Measurements from ENCODE around the gene FHOD1. TPM values are rescaled to one million over a fixed set of nuclear protein-coding genes. Genes with fewer than 3 reads are reported as not detected.

The FHOD1 gene
- total and polyA plus RNA-seq, 2 of the 4 experiments (the other 2 are of a cell fraction) = 13.8 to 64.0 TPM

- H2BK20ac ChIP-seq (ENCODE audit: low read depth, low read length) = no peak overlapping the region
- ChIA-PET POLR2A (ENCODE audit: unreplicated experiment) (no interaction called here), CTCF (interaction anchor here (1.4 kb wide), 1 partner anchor 8 kb away, joined by 7 read pairs; no protein-coding TSS in a partner anchor)
- intact Hi-C loops (cut with micrococcal nuclease) = no loop called here
- no peak overlapping the region for H4K8ac ChIP-seq (ENCODE audit: low read depth in 2 of 2, low read length in 2 of 2)
- H3K27ac ChIP-seq (ENCODE audit: insufficient read depth, low read length) = no peak overlapping the region
- no peaks in the 10 kb centered on the region for H4K20me1 ChIP-seq (ENCODE audit: insufficient read depth, low read length)
- no peak overlapping the region for H2AFZ ChIP-seq (replicated peaks; ENCODE audit: low read length, poor library complexity)
- dilution Hi-C loops (cut with HindIII; ENCODE audit: low sequenced_read_pairs, unreplicated experiment) = no loop called here
- no peak overlapping the region for H2AK5ac ChIP-seq (ENCODE audit: low read depth, low read length)
- in situ Hi-C loops (cut with MboI; ENCODE audit: low sequenced_read_pairs) = loop anchor here (10.0 kb wide), 1 partner anchor 202 kb away; no protein-coding TSS in a partner anchor
- no peaks in the 10 kb centered on the region for H3K27me3 ChIP-seq (ENCODE audit: control insufficient read depth, insufficient read depth, low read length)
- no peak overlapping the region for H3K14ac ChIP-seq (replicated peaks; ENCODE audit: low read depth, low read length)
- H3K4me2 ChIP-seq (ENCODE audit: low read depth, low read length) = no peak overlapping the region
- BruUV-seq (replicated peaks) = no TSS peak
- no peaks in the 10 kb centered on the region for H3K9me3 ChIP-seq (ENCODE audit: control insufficient read depth, insufficient read depth, low read length)
- no peak for DNase-seq
- TF ChIP-seq MAFK (IDR thresholded peaks at IDR 0.05; ENCODE audit: low read depth, low read length) (no peak), NFE2L2 (IDR thresholded peaks at IDR 0.05; ENCODE audit: low read depth, low read length) (no peak), MXI1 (IDR thresholded peaks at IDR 0.05; ENCODE audit: borderline replicate concordance, low read depth, low read length) (no peak), POLR2A (IDR thresholded peaks at IDR 0.05; ENCODE audit: low read depth, low read length) (no peak)
- H3K79me1 ChIP-seq (ENCODE audit: low read depth in 1 of 2, low read length in 2 of 2) = peaks cover 0 to 19% of the 10 kb centered on the region in 2 experiments; a peak in 2 of 4 replicates
- H3K36me3 ChIP-seq (ENCODE audit: control insufficient read depth, insufficient read depth, low read length) = peaks cover 18% of the 10 kb centered on the region
- no peak overlapping the region for H3K56ac ChIP-seq (ENCODE audit: extremely low read depth, insufficient read depth, low read length)
- no peak overlapping the region for H3K9ac ChIP-seq (ENCODE audit: low read depth, low read length)
- H3K4me3 ChIP-seq (ENCODE audit: insufficient read depth, low read depth, low read length) = no peak overlapping the region
- ATAC-seq (ENCODE audit: low read depth) = no peak
- H3K9me1 ChIP-seq (ENCODE audit: insufficient read depth, low read length) = peaks cover 3% of the 10 kb centered on the region; the same call in 1 of the 2 replicates
- no peak overlapping the region for H2BK5ac ChIP-seq (ENCODE audit: low read depth, low read length, poor library complexity, severe bottlenecking)
- H2BK15ac ChIP-seq (ENCODE audit: low read depth, low read length) = no peak overlapping the region
- H4K91ac ChIP-seq (ENCODE audit: insufficient read depth, low read depth, low read length) = no peak overlapping the region
- H3K18ac ChIP-seq (ENCODE audit: low read depth, low read length) = no peak overlapping the region
- no peak overlapping the region for H4K5ac ChIP-seq (ENCODE audit: low read depth, low read length)
- no peak overlapping the region for H3K23ac ChIP-seq (ENCODE audit: low read depth, low read length)
- no peak overlapping the region for H3K4ac ChIP-seq (ENCODE audit: low read depth, low read length)
- H3K4me1 ChIP-seq (ENCODE audit: control insufficient read depth, insufficient read depth, low read length) = peaks cover 12% of the 10 kb centered on the region
- no peak overlapping the region for H2AK9ac ChIP-seq (replicated peaks; ENCODE audit: low read depth, low read length, poor library complexity)
- no peak overlapping the region for H2BK120ac ChIP-seq (ENCODE audit: low read depth, low read length)
- whole genome bisulfite sequencing, 2 experiments (ENCODE audit: extremely low coverage in 2 of 2, insufficient read length in 1 of 2) = no CpG with 5 or more reads among the region's 4 CpGs
Observed at GRCh38 chr16:67252609-67253497, 5.6 kb upstream of the FHOD1 start.
